ENCODE results near the gene HIRA. TPM values are rescaled to one million over a fixed set of nuclear protein-coding genes. Genes with fewer than 3 reads are reported as not detected.

HIRA gene
- total RNA-seq, 4 donors from 2014 or later = 63.8 to 139 (median 107) TPM

GRCh38 chr22:19434829-19435580, 3.5 kb upstream of the HIRA start:
- intact Hi-C loops (cut with DNase I) = loop anchor here (5.0 to 10.0 kb wide), 3 partner anchors 80 to 290 kb away; partner anchors contain the start of genes ESS2 and SLC25A1
- Histone ChIP-seq H3K9me3 (no peaks in the 10 kb centered on the region), H3K27me3 (no peaks in the 10 kb centered on the region), H3K27ac (peak overlapping the region in 2 of 3 donors; percentile 26 to 38), H3K4me1 (peaks cover 12 to 13% of the 10 kb centered on the region in 2 donors), H3K4me3 (replicated peaks in 1 of 3) (no peak overlapping the region), H3K36me3 (peaks cover 0 to 15% of the 10 kb centered on the region in 2 donors)
- TF ChIP-seq POLR2A (IDR thresholded peaks at IDR 0.05) (no peak), CTCF (IDR thresholded peaks at IDR 0.05) (no peak)
- WGBS, 2 donors = 72 to 82% methylated on average over 2 of the region's 2 CpGs
- no peak for DNase-seq

- DNase-seq = peak in 1 of 2 donors; percentile 27
- WGBS, 2 donors = 82% methylated on average over 7 of the region's 7 CpGs
- peaks cover 0 to 15% of the 10 kb centered on the region in 2 donors for H3K36me3 ChIP-seq
- H3K27ac ChIP-seq = no peak overlapping the region
- no peaks in the 10 kb centered on the region for H3K27me3 ChIP-seq
- no peak overlapping the region for H3K4me3 ChIP-seq (replicated peaks in 1 of 3)
- TF ChIP-seq CTCF (IDR thresholded peaks at IDR 0.05) (no peak), POLR2A (IDR thresholded peaks at IDR 0.05) (no peak)
- intact Hi-C loops (cut with DNase I) = loop anchor here (5.0 to 10.0 kb wide), 3 partner anchors 80 to 290 kb away; partner anchors contain the start of genes ESS2 and SLC25A1
- H3K4me1 ChIP-seq = peaks cover 16 to 18% of the 10 kb centered on the region in 2 donors
- H3K9me3 ChIP-seq = no peaks in the 10 kb centered on the region
These were observed 2.9 kb upstream of the HIRA start for GRCh38 chr22:19434401-19434800.

GRCh38 chr22:19432133-19432851, 759 bp upstream of the HIRA start, which contains the start of gene MRPL40:
Gene MRPL40 (plus strand): TSS chr22:19432545. CDS start chr22:19432555, 10 bp downstream.
- intact Hi-C loops (cut with DNase I) = loop anchor here (5.0 to 10.0 kb wide), 3 partner anchors 77 to 287 kb away; partner anchors contain the start of genes ESS2 and SLC25A1
- WGBS, 2 donors = 0 to 1% methylated on average over 5 to 10 of the region's 74 CpGs

GRCh38 chr22:19430890-19431541, 517 bp downstream of the HIRA start:
- Histone ChIP-seq H3K9me3 (no peaks in the 10 kb centered on the region), H3K36me3 (peaks cover 0 to 11% of the 10 kb centered on the region in 2 donors), H3K4me3 (replicated peaks in 1 of 3) (peak overlapping the region; percentile 19 to 91 (median 76)), H3K4me1 (peaks cover 45 to 52% of the 10 kb centered on the region in 2 donors), H3K27ac (peak overlapping the region; percentile 80 to 98 (median 89)), H3K27me3 (no peaks in the 10 kb centered on the region)
- peak; percentile 36 to 39 for DNase-seq
- intact Hi-C loops (cut with DNase I) = loop anchor here (5.0 to 10.0 kb wide), 3 partner anchors 76 to 286 kb away; partner anchors contain the start of genes ESS2 and SLC25A1
- TF ChIP-seq POLR2A (IDR thresholded peaks at IDR 0.05) (no peak), CTCF (IDR thresholded peaks at IDR 0.05) (no peak)
- WGBS, 2 donors = 0 to 2% methylated on average over 5 to 17 of the region's 53 CpGs

More at GRCh38 chr22:19432133-19432851, 759 bp upstream of the HIRA start, which contains the start of gene MRPL40:
- peak; percentile 96 for DNase-seq
- TF ChIP-seq POLR2A (IDR thresholded peaks at IDR 0.05) (peak; percentile 73 to 94), CTCF (IDR thresholded peaks at IDR 0.05) (peak in 2 of 6 experiments; percentile 2 to 29)
- Histone ChIP-seq H3K27me3 (no peaks in the 10 kb centered on the region), H3K27ac (peak within 1 kb of the TSS; percentile 98 to 99 (median 99)), H3K36me3 (peaks cover 0 to 15% of the 10 kb centered on the region in 2 donors), H3K4me3 (replicated peaks in 1 of 3) (peak within 1 kb of the TSS; percentile 78 to 98 (median 91)), H3K4me1 (peaks cover 35 to 39% of the 10 kb centered on the region in 2 donors), H3K9me3 (no peaks in the 10 kb centered on the region)

Data from thyroid gland (tissue), 4 donors.